Measurements from ENCODE around the gene PLCD1.

GRCh38 chr3:38059148-38059547 is 29.7 kb upstream of the PLCD1 start:
- no peak for TF ChIP-seq CTCF (IDR thresholded peaks at IDR 0.05)
- no peak for TF ChIP-seq POLR2A (IDR thresholded peaks at IDR 0.05)

Data from gastroesophageal sphincter (tissue), 3 donors.